Measurements from ENCODE around the gene LILRB1.
"Not testable (repeated sequence)": the region's sequence is repeated elsewhere in the genome, so short reads cannot be mapped to it uniquely, and the experiment has no call there.

LILRB1 gene
- 0 reads per million in 3 experiments for total RNA-seq

DNA sequence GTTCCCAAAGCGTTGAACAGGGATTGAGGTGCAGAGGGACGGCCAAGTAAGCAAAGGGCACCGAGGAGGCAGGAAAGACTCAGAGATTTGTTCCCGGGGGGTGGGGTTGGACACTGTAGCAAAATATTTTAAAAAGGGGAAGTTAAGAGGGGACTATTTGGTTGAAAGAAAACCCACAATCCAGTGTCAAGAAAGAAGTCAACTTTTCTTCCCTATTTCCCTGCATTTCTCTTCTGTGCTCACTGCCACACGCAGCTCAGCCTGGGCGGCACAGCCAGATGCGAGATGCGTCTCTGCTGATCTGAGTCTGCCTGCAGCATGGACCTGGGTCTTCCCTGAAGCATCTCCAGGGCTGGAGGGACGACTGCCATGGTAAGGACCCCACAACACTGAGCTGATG lies at the start of gene LILRB1:
Gene LILRB1 (plus strand): TSS at position 223 of the 400 bp plus-strand sequence. CDS start 590 bp downstream, outside the sequence.
- DNase-seq, result not testable (repeated sequence)

DNA sequence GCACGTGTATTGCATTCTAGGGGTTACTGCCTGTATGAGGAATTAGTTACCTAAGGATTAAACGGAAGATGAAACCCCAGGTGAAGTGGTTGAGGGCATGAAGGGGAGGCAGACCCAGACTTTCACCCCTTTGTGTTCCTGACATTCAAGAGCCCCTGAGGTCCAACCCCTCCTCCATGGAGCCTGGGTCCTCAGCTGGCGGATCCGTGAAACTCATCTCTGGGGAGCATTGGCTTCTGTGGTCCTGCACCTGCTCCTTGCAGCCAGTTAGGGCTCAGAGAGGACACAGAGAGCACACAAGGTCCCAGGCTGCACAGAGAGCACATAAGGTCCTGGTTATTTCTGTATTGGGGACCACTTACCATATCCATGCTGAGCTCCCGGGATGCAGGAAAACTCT lies 43.9 kb upstream of the LILRB1 start:
- no peak for DNase-seq

DNA sequence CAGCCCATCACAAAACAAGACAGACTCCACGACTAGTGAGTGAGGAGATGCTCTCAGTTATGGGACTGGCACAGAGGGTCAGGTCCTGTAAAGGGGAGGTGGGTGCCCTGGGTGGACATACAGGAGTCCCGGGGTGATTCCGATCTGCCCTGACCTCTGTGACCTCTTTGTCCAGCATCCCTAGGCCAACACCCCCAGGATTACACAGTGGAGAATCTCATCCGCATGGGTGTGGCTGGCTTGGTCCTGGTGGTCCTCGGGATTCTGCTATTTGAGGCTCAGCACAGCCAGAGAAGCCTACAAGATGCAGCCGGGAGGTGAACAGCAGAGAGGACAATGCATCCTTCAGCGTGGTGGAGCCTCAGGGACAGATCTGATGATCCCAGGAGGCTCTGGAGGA lies 43.3 kb upstream of the LILRB1 start:
- no peak for DNase-seq

DNA sequence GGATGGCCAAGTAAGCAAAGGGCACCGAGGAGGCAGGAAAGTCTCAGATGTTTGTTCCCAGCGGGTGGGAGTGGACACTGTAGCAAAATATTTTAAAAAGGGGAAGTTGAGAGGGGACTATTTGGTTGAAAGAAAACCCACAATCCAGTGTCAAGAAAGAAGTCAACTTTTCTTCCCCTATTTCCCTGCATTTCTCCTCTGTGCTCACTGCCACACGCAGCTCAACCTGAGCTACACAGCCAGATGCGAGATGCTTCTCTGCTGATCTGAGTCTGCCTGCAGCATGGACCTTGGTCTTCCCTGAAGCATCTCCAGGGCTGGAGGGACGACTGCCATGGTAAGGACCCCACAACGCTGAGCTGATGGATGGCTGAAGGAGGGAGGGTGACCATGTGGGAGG lies 36.8 kb upstream of the LILRB1 start, which contains the start of gene LILRA1:
Gene LILRA1 (plus strand): TSS at position 188 of the 400 bp plus-strand sequence. CDS start 613 bp downstream, outside the sequence.
- not testable (repeated sequence) for DNase-seq

DNA sequence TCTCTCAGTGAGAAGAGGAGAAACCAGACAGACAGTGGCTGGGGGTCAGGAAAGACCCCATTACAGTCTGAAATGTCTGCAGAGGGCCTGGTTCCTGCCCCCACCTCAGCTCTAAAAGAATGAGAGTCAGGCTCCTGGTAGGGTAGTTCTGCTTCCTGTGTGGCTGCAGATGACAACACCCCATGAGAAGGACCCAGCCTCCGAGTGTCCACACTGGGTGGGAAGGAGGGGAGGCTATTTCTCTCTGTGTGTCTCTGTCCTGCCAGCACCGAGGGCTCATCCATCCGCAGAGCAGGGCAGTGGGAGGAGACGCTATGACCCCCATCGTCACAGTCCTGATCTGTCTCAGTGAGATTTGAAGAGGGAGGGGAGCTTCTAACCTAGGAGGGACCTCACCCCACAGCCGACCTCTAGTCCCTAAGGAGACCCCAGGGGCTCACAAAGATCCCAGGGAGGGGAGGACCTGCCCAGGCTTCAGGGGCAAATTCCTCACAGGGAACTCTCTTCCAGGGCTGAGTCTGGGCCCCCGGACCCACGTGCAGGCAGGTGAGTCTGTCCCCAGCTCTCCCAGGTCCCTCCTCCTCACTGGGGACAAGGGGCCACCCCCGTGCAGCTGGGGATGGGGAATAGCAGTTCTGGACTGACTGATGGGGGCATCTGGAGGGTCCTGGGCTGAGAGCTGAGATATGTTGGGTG lies 36.2 kb upstream of the LILRB1 start:
- not testable (repeated sequence) for DNase-seq

DNA sequence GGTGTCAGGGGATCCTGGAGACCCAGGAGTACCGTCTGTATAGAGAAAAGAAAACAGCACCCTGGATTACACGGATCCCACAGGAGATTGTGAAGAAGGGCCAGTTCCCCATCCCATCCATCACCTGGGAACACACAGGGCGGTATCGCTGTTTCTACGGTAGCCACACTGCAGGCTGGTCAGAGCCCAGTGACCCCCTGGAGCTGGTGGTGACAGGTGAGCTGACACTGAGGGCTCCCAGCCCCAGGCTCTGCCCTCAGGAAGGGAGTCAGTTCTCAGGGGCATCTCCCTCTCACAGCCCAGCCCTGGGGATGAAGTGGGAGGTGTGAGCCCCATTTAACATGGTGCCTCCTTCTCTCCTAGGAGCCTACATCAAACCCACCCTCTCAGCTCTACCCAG lies 35.5 kb upstream of the LILRB1 start:
- DNase-seq, result no peak

DNA sequence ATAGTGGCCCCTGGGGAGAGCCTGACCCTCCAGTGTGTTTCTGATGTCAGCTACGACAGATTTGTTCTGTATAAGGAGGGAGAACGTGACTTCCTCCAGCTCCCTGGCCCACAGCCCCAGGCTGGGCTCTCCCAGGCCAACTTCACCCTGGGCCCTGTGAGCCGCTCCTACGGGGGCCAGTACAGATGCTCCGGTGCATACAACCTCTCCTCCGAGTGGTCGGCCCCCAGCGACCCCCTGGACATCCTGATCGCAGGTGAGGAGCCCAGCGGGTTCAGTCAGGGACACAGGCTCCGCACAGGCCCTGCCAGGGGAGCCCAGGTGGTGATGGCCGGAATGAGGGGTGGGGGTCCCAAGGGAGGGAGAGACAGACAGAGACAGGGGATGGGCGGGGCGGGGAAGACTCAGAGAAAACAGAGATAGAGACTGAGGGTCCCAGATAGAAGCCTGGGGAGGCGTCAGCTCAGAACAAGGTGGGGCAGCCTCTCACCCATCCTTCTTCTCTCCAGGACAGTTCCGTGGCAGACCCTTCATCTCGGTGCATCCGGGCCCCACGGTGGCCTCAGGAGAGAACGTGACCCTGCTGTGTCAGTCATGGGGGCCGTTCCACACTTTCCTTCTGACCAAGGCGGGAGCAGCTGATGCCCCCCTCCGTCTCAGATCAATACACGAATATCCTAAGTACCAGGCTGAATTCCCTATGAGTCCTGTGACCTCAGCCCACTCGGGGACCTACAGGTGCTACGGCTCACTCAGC lies 34.4 kb upstream of the LILRB1 start:
- not testable (repeated sequence) for DNase-seq

DNA sequence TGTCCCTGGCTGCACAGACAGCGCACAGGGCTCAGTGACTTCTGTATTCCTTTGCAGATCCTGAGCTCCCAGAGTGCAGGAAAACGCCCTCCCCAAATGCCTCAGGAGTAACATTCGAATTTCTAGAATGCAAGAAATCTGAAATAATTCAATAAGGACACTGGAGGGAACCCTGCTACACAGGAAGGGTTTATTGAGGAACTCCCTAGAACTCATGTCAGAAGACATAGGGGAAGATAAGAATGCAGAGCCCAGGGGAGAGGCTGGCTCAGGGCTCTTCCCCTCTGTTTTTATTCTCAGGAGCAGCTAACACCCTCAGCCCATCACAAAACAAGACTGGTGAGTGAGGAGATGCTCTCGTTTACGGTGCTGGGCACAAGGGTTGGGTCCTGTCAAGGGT lies 30.1 kb upstream of the LILRB1 start:
- DNase-seq, result no peak

DNA sequence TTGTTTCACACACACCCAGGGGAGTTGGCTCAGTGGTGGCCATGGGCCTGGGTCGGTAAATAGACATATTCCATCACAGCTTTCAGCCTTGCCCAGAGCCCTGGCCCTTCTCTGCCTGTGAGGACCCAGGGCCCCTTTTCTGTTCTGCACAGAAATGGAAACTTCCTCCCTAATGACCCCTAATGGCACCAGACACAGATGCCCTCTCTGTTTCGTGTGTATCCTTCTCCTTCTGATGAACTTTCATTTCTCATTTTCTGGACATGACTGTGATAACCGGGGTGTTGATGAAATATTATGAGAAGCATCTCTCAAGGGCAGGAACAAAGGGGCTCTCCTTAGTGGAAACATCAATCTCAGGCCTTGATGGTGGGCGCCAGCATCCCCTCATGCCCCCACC lies 24.1 kb upstream of the LILRB1 start:
- DNase-seq, result no peak

DNA sequence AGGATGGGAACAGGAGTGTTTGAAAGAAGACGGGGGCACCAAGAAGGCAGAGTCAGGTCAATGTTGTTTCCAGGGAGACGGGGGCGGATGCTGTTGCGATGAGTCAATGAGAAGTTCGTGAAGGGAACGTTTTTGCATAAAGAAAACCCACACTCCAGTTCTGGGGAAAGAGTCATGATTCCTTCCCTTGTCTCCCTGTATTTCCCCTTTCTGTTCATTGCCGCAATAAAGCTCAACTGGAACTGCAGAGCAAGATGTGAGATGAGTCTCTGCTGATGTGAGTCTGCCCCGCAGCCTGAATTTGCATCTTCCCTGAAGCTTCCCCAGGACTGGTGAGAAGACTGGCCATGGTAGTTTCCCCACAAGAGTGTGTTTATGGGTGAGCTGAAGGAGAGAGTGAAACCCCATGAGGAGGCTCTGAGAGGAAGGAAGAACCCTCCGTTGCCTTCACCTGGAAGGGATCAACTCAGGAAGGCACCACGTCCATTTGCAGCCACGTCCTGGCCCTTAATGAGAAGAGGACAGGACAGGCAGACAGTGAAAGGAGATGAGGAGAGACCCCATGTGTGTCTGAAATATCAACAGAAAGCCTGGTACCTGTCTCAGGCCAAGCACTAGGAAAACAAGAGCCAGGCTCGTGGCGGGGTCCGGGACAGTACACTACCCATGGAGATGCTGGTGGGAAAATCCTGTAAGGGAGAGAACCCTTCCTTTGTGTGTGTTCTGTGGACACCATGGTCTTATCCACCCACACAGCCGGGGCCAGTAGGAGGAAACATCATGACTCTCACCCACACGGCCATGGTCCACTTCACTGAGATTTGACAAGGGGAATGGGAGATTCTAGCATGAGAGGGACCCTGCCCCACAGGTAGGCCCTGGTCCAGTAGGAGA lies 23.1 kb upstream of the LILRB1 start:
- DNase-seq, result no peak

DNA sequence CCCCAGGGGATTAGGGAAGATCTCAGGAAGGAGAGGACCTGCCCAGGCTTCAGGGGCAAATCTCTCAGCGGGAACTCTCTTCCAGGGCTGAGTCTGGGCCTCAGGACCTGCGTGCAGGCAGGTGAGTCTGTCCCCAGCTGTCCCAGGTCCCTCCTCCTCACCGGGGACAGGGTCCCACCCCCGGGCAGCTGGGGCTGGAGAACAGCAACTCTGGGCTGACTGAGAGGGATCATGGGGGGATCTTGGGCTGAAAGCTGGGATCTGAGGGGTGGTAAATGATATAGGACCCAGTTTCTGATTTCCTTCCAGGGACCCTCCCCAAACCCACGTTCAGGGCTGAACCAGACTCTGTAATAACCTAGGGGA lies 22.5 kb upstream of the LILRB1 start:
- no peak for DNase-seq

DNA sequence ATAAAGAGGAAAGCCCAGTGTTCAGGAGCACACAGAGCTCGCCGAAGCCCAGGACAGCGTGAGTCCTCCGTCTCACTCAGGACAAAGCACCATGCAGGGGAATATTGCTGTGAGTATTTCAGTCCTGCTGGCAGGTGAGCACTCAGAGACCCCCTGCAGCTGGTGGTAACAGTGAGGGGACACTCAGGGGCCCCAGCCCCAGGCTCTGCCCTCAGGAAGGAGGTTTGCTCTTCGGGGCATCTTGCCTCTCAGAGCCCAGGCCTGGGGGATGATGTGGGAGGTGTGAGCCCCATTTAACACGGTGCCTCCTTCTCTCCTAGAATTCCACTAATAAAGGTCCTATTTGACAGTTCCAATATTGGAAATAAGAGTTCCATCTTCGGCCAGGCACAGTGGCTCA lies 22.1 kb upstream of the LILRB1 start:
- DNase-seq, result no peak

DNA sequence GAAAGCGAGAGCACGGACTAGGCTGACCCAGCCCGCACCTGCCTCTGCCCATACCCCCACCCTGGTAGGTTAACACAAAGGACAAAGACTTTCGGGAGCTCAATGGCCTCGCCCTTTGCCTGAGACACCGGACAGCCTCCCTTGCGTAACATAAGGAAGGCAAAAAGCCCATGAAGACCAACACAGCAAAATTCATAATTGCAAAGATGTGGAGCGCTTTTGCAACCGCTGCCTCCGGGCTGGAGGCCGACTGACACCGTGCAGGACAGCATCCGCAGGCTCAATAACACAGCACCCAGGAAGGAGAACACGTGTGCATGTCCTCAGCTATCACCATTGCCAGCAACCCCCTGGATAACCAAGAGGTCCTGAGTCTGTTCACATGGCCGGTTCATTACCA lies 21.5 kb upstream of the LILRB1 start:
- no peak for DNase-seq

DNA sequence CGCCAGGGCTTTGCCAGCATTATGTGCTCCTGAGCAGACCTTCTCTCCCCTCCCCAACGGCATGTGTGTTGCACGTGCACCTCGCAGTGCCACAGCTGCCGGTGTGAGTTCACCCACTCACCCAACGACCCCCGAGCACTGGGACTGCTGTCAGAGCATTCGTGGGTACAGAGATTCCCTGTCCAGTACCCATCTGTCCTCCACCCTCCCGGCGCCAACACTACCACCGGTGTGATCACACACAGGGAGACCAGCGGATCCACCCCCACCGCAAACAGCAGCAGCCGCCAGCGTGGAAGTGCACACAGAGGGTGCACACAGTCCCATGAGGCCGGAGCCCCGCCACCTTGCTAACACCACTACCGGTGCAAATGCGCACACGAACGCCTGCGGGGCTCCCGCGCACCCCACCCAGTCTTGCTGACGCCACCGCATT lies 20.9 kb upstream of the LILRB1 start:
- DNase-seq, result no peak

DNA sequence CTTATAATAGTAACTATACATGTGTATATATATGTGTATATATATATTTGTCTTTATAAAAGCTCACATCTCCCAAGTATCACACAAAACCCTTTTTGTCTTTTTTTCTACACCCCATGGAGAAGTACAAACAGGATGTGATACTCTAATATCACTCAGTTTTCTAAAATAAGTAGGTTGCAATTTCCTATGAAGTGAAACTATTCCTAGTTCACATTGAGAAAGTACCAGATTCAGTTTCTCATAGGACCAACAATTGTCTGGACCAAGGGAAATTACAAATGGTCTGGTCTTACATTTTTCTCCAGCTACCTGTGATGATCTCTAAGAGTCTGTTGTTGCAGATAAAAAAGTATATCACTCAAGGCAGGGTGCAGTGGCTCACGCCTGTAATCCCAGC lies 17.9 kb upstream of the LILRB1 start:
- no peak for DNase-seq

DNA sequence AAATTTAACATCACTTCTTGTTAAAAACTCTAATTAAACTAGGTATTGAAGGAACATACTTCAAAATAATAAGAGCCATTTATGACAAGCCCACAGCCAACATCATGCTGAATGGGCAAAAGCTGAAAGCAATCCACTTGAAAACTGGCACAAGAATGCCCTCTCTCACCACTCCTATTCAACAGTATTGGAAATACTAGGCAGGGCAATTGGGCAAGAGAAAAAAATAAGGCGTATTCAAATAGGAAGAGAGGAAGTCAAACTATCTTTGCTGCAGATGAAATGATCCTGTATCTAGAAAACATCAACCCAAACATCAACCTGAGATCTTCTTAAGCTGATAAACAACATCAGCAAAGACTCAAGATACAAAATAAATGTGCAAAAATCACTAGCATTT lies 15.6 kb upstream of the LILRB1 start:
- DNase-seq, result no peak

DNA sequence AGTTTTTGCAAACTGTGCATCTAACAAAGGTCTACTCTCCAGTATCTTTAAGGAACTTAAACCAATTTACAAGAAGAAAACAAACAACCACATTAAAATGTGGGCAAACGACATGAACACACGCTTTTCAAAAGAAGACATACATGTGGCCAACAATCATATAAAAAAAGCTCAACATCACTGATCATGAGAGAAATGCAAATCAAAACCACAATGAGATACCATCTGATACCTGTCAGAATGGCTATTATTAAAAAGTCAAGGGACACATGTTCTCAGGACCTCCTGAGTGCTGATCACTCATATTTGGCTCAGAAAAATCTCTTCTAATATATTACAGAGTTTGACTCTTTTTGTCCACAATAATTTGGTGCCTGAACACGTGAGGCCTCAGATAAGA lies 14.2 kb upstream of the LILRB1 start:
- DNase-seq, result no peak

DNA sequence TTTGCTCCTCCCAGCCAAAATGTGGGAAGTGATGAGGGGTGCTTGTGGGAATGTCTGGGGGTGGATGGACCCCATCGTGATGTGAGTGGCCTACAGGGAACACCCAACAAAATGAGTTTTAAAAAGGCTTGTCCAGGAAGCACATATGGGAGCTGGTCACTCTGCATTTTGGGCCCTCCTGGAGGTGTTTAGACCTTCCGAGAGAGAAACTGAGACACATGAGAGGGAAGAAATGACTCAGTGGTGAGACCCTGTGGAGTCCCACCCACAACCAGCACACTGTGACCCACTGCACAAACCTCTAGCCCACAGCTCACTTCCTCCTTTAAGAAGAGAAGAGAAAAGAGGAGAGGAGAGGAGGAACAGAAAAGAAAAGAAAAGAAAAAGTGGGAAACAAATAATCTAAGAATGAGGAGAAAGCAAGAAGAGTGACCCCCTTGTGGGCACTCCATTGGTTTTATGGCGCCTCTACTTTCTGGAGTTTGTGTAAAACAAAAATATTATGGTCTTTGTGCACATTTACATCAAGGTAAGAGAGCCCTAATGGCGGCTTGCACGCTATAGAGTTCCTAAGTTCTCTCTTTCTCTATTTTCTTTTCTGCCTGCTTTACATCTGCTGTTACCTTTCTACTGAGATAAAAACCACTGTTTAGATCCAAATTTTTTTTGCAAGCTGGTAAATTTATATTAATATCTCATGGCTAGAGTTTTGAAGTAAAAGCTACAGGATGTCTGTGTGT lies 13.3 kb upstream of the LILRB1 start:
- no peak for DNase-seq

DNA sequence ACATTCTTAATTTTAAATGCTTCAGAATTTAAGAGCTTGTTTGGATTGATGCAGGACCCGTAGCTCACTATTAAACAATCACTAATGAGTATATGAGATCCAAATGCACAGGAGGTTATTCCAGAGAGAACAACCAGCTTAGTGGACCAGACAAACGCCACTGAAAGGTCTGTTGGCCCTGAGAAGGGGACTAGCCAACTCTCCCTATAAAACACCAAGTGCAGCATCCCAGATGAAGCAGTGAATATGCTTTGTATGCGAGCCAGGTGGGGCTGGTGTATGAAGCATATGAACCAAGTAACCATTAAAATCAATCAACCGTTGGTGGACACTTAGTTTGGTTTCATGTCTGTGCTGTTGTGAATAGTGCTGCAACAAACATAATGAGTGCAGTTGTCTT lies 9.8 kb upstream of the LILRB1 start:
- DNase-seq, result no peak

DNA sequence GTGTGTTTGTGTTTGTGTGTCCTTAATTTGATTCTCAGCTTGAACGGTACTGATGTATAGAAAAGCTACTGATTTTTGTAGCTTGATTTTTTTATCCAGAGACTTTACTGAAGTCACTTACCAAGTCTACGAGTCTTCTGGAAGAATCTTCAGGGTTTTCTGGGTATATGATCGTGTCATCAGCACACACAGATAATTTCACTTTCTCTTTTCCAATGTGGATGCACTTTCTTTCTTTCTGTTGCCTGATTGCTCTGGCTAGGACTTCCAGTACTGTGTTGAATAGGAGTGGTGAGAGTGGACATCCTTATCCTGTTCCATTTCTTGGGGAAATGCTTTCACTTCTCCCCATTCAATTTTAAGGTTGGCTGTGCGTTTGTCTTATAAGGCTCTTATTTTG lies 7.9 kb upstream of the LILRB1 start:
- no peak for DNase-seq

DNA sequence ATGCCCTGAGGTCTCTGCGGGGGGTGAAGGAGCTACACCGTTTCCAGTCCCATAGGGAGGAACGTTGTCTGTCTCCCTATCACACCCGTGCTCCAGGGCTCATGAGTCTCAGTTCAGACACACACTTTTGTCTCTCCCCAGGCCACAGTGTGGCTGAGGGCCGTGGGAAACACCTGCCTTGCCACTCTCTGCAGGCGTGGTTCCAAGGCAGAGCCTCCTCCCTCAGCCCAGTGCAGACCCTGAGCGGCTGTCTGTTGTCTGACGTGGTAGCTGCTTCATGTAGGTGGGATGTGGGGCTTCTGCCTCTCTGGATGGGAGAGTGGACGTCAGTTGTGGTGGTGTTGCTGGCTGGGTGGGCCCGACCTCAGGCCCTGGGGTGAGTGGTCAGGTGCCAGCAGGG lies 6.0 kb upstream of the LILRB1 start:
- DNase-seq, result not testable (repeated sequence)

DNA sequence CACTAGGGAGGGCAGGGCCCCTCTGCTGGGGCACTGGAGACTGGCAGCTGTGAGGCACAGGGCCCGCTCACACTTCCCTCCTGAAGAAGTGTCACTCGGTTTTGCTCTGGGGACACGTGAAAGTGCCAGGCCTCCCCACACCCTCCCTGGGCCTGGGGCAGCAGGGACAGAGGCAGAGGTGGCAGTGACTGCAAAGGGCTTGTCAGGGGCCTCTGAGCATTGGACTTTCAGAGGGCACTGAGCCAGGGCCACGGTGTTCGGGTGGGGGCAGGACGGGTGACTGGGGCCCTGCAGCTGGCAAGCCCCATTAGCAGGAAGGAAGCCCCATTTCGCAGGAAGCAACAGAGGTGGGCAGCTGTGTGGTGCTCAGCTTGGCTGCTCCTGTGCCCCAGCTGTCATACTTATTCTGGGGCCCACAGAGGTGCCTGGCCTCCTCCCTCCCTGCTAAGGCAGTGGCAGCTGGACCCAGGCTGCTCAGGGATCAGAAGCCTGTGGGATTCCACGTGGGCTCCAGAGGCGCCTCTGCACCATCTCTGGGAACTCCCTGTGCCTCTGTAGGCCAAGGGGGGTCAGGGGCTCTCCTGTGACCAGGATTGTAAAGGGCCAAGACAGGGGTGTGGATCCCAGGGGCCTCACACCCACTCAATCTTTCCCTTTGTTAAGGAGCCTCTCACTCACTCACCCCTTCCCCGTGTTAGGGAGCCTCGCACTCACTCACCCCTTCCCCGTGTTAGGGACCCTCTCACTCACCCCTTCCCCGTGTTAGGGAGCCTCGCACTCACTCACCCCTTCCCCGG lies 5.2 kb upstream of the LILRB1 start:
- DNase-seq, result not testable (repeated sequence)

All from central memory CD4-positive, alpha-beta T cell (primary cell).